ENCODE results near the gene STH. TPM values are rescaled to one million over a fixed set of nuclear protein-coding genes. Genes with fewer than 3 reads are reported as not detected.

The STH gene
- total RNA-seq, 1 experiment from 2014 or later: not detected

GRCh38 chr17:45993962-45994627 lies 5.0 kb upstream of the STH start:
- no peak overlapping the region for H3K4me3 Mint-ChIP-seq (ENCODE audit: unreplicated experiment)
- H3K36me3 Mint-ChIP-seq (ENCODE audit: insufficient read depth, unreplicated experiment): no peaks in the 10 kb centered on the region
- intact Hi-C loops (cut with micrococcal nuclease; ENCODE audit: unreplicated experiment): no loop called here
- no peaks in the 10 kb centered on the region for H3K4me1 Mint-ChIP-seq (ENCODE audit: low read depth, unreplicated experiment)
- Histone ChIP-seq H3K27me3 (replicated peaks; ENCODE audit: control insufficient read depth, insufficient read depth, low read length) (no peaks in the 10 kb centered on the region), H3K4me3 (ENCODE audit: low read depth, low read length) (no peak overlapping the region), H3K4me1 (0 out of 2 replicates have a peak, but pooled peaks cover 4% of the 10 kb centered on the region), H3K36me3 (ENCODE audit: control insufficient read depth, insufficient read depth, low read length) (no peaks in the 10 kb centered on the region), H3K9me3 (no peaks in the 10 kb centered on the region)
- peak; percentile 25 to 58 for DNase-seq
- H3K27ac Mint-ChIP-seq (ENCODE audit: unreplicated experiment): no peak overlapping the region
- ChIA-PET CTCF (no interaction called here), POLR2A (no interaction called here)
- BruUV-seq (replicated peaks): no TSS peak
- no peaks in the 10 kb centered on the region for H3K9me3 Mint-ChIP-seq (ENCODE audit: unreplicated experiment)
- no peak for TF ChIP-seq CTCF (IDR thresholded peaks at IDR 0.05; ENCODE audit: insufficient read depth in 1 of 2, low read depth in 1 of 2, low read length in 1 of 2, severe bottlenecking in 1 of 2, unreplicated experiment in 1 of 2)
- no peaks in the 10 kb centered on the region for H3K27me3 Mint-ChIP-seq (ENCODE audit: insufficient read depth, unreplicated experiment)

- no peak overlapping the region for H3K27ac Mint-ChIP-seq (ENCODE audit: unreplicated experiment)
- H3K4me1 Mint-ChIP-seq (ENCODE audit: low read depth, unreplicated experiment): no peaks in the 10 kb centered on the region
- POLR2A ChIA-PET: no interaction called here
- H3K4me1 ChIP-seq: 0 out of 2 replicates have a peak, but pooled peaks cover 4% of the 10 kb centered on the region
- no peaks in the 10 kb centered on the region for H3K9me3 ChIP-seq
- H3K27me3 ChIP-seq (replicated peaks; ENCODE audit: control insufficient read depth, insufficient read depth, low read length): no peaks in the 10 kb centered on the region
- DNase-seq: no peak
- no peak for TF ChIP-seq CTCF (IDR thresholded peaks at IDR 0.05; ENCODE audit: insufficient read depth in 1 of 2, low read depth in 1 of 2, low read length in 1 of 2, severe bottlenecking in 1 of 2, unreplicated experiment in 1 of 2)
- no peaks in the 10 kb centered on the region for H3K36me3 ChIP-seq (ENCODE audit: control insufficient read depth, insufficient read depth, low read length)
- H3K9me3 Mint-ChIP-seq (ENCODE audit: unreplicated experiment): no peaks in the 10 kb centered on the region
- no peak overlapping the region for H3K4me3 Mint-ChIP-seq (ENCODE audit: unreplicated experiment)
- no peaks in the 10 kb centered on the region for H3K27me3 Mint-ChIP-seq (ENCODE audit: insufficient read depth, unreplicated experiment)
- no peaks in the 10 kb centered on the region for H3K36me3 Mint-ChIP-seq (ENCODE audit: insufficient read depth, unreplicated experiment)
- CTCF ChIA-PET: no interaction called here
- no peak overlapping the region for H3K4me3 ChIP-seq (ENCODE audit: low read depth, low read length)
- intact Hi-C loops (cut with micrococcal nuclease; ENCODE audit: unreplicated experiment): no loop called here
- no TSS peak for BruUV-seq (replicated peaks)
These were observed 4.1 kb upstream of the STH start for GRCh38 chr17:45994987-45995386.

GRCh38 chr17:45995627-45996270 lies 3.3 kb upstream of the STH start:
- Histone ChIP-seq H3K4me1 (0 out of 2 replicates have a peak, but pooled peaks cover 4% of the 10 kb centered on the region), H3K27me3 (replicated peaks; ENCODE audit: control insufficient read depth, insufficient read depth, low read length) (no peaks in the 10 kb centered on the region), H3K9me3 (no peaks in the 10 kb centered on the region), H3K4me3 (ENCODE audit: low read depth, low read length) (no peak overlapping the region), H3K36me3 (ENCODE audit: control insufficient read depth, insufficient read depth, low read length) (no peaks in the 10 kb centered on the region)
- Mint-ChIP-seq H3K27me3 (ENCODE audit: insufficient read depth, unreplicated experiment) (no peaks in the 10 kb centered on the region), H3K27ac (ENCODE audit: unreplicated experiment) (no peak overlapping the region), H3K9me3 (ENCODE audit: unreplicated experiment) (no peaks in the 10 kb centered on the region), H3K4me3 (ENCODE audit: unreplicated experiment) (no peak overlapping the region), H3K36me3 (ENCODE audit: insufficient read depth, unreplicated experiment) (no peaks in the 10 kb centered on the region), H3K4me1 (ENCODE audit: low read depth, unreplicated experiment) (no peaks in the 10 kb centered on the region)
- no peak for DNase-seq
- intact Hi-C loops (cut with micrococcal nuclease; ENCODE audit: unreplicated experiment): no loop called here
- no TSS peak for BruUV-seq (replicated peaks)
- CTCF ChIA-PET: no interaction called here
- no peak for TF ChIP-seq CTCF (IDR thresholded peaks at IDR 0.05; ENCODE audit: insufficient read depth in 1 of 2, low read depth in 1 of 2, low read length in 1 of 2, severe bottlenecking in 1 of 2, unreplicated experiment in 1 of 2)
- POLR2A ChIA-PET: no interaction called here

All from Caco-2 (cell line).